VCaP (cell line): ENCODE data around the gene CCDC17.

Source experiments
- H3K27ac ChIP-seq: fragments of 450-650 bp; 2 replicates; pipeline ENCODE4 v1.5.1; 2017
- CTCF ChIP-seq: fragments of 450-650 bp; conservative IDR thresholded peaks from 2 replicates; pipeline ENCODE4 v1.5.1; 2017; ENCODE audit warnings: mild to moderate bottlenecking, moderate library complexity

CCDC17 gene

GRCh38 chr1:45643321-45643720 lies 19.5 kb upstream of the CCDC17 start:
- peak overlapping the region; percentile 82 for H3K27ac ChIP-seq
- TF ChIP-seq CTCF = no peak

- TF ChIP-seq CTCF = no peak
- H3K27ac ChIP-seq = 0 out of 2 replicates have a peak overlapping the region, but pooled peaks have one; percentile 16
These were observed 16.4 kb upstream of the CCDC17 start for GRCh38 chr1:45640293-45640692.

- no peak for TF ChIP-seq CTCF
- peak overlapping the region; percentile 11; the same call in 1 of the 2 replicates for H3K27ac ChIP-seq
These were observed 11.4 kb upstream of the CCDC17 start for GRCh38 chr1:45635211-45635610.

GRCh38 chr1:45630429-45630828 lies 6.6 kb upstream of the CCDC17 start:
- H3K27ac ChIP-seq = no peak overlapping the region
- no peak for TF ChIP-seq CTCF

- H3K27ac ChIP-seq = no peak overlapping the region
- no peak for TF ChIP-seq CTCF
These were observed 5.2 kb upstream of the CCDC17 start for GRCh38 chr1:45629035-45629434.

GRCh38 chr1:45622524-45623394 lies 1.1 kb downstream of the CCDC17 start:
- H3K27ac ChIP-seq = no peak overlapping the region
- no peak for TF ChIP-seq CTCF

- no peak overlapping the region for H3K27ac ChIP-seq
- no peak for TF ChIP-seq CTCF
These were observed 1.8 kb downstream of the CCDC17 start for GRCh38 chr1:45621895-45622523.
